Measurements from ENCODE around the gene LRP8.
"Not testable (repeated sequence)": the region's sequence is repeated elsewhere in the genome, so short reads cannot be mapped to it uniquely, and the experiment has no call there.

The LRP8 gene

DNA sequence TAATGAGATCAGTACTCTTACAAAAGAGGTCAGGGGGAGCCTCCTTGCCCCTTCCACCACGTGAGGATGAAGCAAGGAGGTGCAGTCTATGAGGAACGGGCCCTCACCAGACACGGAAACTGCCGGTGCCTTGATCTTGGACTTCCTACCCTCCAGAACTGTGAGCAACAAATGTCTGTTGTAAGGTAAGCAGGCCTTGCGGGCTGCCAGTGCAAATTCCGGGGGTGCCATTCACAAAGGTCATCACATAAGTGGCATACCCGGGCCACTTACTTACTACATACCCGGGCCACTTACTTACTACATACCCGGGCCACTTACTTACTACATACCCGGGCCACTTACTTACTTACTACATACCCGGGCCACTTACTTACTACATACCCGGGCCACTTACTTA, 44.7 kb downstream of the LRP8 start:
- not testable (repeated sequence) for DNase-seq (ENCODE audit: low read depth in 2 of 2)

DNA sequence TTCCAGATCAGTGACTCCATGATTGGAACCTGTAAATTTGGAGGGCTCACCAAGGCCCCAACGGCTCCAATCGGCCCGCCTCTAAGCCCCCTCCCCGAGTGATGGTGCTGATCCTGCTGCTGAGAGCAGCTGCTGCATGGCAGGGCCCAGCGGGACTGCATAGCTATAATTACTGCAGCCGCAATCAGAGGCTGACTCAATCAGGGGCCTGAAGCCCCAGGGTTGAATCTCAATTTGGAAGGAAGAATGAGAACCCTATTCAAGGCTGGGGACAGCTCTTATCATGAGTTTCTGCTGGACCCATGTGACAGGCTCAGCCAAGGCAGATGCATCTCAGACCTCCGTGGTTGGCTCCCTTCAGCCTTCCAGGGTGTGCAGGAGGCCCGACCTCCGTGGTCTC, 46.7 kb downstream of the LRP8 start:
- no peak for DNase-seq (ENCODE audit: low read depth in 2 of 2)

DNA sequence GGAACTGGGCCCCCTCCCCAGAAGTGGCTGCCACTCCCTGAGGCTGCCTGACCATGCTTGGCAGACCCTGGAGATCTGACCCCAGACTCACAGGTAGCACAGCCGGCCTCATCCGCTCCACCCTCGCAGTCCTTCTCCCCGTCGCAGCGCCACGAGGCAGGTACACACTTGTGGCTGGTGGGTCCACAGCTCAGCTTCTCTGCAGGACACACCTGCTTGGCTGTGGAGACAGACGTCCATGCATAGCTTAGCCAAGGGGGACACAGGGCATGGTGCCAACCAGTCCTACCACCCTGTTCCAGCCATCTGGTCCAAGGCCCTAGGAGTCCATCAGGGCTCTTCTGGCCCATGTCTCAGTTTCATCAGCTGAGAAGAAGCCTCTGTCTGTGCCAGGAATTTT, 47.4 kb downstream of the LRP8 start:
- no peak for DNase-seq (ENCODE audit: low read depth in 2 of 2)

DNA sequence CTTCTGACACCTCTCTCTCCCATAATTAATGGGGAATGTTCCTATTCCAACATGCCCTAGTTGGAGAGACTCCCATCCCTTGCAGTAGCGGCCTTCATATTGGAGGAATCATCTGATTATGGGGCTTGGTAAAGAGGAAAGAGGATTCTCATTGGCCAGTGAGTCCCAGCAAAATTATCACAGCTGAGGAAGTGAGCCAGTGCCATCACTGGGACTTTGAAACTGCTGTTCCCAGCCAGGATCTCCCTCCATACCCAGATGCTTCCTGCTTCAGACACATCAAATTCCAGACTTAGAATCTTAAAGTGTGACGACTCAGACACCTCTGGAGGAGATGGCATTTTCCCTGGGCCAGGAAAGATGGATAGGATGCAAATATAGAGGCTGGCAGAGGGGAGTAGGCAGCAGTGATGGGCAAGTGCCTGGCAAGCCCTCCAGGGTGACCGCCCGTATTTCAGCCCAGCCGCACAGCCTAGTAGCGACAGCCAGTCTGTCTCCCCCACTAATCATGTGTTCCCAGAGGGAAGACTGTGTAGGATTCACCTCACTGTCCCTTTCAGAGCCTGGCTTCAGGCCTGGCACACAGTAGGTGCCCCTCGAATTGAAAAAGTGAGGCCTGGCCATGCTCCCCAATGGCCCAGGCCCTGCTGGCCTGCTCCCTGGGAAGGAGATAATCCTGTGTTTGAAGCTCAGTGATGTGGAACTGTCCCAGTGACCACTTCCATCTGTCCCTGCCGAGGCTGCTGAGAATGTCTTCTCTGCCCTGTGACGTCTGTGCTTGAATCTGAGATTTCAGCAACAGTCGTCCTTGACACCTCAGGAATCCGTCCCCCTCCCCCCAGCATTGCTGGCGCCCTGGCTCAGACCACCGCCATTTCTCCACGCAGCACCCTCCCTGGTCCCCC, 48.3 kb downstream of the LRP8 start:
- DNase-seq (ENCODE audit: low read depth in 2 of 2) = no peak

DNA sequence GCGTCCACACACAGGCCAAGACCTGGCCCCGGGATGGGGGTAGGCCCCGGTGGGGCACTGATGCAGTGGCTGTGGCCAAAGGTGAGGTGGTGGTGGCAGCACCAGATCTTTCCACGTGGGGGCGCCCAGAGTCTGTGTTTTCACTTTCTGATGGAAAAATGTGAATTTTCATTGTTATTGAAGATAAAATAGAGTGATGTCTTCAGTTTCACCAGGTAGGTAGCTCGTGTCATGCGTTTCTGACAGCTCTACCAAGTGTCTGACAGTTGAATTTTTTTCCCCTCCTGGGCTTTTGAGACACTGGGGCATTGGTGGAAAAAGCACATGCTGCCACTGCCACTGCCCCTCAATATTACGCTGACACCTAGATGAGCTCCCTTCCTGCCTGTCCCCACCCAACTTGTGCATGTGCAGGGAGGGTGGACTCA, 49.6 kb downstream of the LRP8 start:
- peak; percentile 49 to 63 for DNase-seq (ENCODE audit: low read depth in 2 of 2)

DNA sequence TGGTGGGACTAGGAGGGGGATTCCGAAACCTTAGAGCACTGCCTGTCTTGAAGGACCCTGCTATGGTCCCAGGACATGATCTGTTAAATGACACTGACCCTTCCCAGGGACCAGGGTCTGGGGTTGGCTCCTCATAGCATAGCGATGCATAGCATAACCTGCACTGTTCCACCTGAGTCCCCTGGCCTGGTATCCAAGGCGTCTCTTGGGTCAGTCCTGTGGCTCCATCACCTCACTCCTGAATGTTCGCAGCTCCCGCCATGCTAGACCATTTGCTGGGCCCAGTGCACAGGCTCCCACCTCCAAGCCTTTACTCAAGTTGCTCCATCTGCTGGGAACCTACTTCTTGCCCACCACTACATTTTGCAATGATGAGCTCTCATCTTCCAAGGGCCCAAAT, 50.5 kb downstream of the LRP8 start:
- no peak for DNase-seq (ENCODE audit: low read depth in 2 of 2)

DNA sequence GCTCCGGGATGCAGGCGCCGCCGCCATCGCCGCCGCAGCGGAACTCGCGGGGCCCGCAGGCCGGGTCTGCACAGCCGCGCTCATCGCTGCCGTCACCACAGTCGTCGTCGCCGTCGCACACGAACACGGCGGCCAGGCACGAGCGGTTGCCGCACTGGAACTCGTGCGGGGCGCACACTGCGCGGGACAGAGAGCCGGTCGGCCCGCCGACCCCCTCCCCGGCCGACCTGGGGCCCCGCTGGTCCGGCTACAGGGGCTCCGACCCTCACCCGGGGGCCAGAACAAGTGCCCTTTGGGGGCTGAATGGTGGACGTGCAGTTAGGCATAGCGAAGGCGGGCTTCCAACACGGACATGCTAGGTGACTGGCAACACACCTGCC, 51.0 kb downstream of the LRP8 start:
- no peak for DNase-seq (ENCODE audit: low read depth in 2 of 2)

DNA sequence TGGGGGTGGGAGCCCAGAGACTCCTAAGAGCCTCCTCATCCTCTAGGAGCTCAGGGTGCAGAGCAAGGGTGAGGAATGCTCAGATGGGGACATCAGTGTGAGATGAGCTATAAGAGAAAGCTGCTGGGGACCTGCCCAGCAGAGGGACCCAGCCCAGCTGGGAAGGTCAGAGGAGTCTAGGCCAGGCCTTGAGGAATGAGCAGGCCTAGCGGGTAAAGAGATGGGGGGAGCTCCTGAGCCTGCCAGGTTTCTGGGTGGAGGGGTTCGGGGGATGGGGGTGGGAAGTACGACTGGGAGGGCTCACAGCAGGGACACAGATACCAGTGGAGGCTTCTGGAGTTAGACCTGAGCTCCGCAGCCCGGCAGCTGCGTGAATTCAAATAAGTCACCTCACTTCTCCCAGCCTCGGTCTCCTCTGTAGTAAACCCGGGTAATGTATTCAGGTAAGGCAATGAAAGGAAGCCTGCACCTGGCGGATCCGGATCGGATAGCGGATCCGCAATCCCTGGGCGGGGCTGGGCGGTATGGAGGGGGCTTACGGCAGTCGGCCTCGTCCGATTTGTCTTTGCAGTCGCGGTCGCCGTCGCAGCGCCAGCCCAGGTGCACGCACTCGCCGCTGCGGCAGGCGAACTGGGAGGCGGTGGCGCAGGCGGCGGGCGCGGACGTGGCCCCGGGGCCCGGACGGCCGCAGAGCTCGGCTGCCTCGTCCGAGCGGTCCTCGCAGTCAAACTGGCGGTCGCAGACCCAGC, 51.5 kb downstream of the LRP8 start:
- DNase-seq (ENCODE audit: low read depth in 2 of 2) = no peak

DNA sequence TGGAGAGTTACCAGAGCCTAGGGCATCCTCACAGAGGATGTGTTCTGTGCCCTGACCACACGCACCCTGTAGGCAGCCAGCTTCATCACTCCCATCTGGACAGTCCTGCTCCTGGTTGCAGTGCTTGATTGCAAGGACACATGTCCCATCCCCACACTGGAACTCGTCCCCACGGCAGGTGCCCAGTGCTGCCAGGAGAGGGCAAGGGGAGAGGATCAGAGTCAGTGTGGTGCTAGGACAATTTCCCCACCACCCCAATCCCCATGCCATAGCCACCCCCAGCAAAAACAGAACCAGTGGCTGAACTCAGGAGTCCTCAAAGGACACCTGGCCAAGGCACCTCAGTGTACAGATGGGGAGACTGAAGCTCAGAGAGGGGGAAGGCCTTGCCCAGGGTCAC, 52.3 kb downstream of the LRP8 start:
- DNase-seq (ENCODE audit: low read depth in 2 of 2) = no peak

DNA sequence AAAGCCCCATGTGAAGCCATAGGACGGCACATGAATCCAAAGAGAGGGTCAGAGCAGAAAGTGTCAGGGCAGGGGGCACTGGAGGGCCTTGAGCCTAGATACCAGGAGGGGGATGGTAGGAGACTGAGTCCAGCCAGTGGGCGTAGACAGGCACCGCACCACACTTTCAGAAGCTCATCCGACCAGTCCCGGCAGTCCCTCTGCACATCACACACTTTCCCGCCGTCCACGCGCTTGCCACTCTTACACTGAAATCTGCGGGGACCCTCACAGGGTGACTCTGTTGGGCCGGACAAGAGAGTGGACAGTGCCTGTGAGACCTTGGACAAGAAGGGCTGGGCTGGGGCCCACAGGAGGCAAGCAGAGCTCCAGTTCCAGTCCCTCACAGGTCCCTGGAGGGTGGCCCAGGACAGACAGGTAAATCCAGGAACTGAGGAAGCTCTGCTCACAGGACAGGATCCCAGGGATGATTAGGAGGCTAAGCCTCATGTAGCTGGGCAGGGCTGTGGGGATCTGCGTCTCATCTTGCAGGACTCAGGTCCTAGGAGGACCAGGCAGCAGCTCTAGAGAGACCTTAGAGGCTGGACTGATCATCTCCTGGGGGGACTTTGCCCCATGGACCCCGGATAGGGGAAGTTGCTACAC, 53.2 kb downstream of the LRP8 start:
- no peak for DNase-seq (ENCODE audit: low read depth in 2 of 2)

DNA sequence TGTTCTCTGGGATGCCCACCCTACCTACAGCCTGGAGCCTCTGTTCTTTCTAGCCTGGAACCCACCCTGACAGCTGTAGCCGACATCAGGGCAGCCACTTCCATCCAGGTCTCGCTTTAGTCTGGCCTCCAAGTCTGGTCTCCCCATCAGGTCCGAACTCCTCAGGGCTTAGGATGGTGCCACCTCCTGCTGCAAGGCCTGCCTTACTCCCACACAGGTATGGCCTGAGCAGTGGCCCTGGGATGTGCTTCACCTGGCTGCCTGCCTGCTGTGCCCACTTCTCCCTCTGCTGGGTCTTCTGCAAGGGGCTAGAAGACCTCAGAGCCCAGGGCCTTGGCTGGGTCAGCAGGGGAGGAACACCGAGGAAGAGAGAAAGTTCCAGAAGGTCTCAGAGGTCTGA, 53.8 kb downstream of the LRP8 start:
- no peak for DNase-seq (ENCODE audit: low read depth in 2 of 2)

DNA sequence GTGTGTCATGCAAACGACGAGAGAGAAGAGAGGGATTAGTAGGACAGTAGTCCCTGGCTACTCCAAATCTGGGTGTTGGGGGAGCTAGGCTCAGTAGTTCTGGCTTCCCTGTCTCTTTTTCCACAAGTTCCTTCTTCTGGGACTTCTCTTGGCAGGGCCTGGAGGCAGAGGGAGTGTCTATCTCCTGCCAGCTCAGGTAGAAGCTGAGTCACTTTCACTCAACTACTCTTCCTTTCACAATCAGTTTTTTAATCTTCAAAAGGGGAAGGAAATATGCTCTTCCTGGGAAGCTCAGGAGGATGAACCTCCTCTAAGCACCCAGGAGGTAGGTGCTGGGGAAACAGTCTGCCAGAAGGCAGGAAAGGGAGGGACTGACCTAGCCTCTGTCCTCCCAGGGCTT, 54.3 kb downstream of the LRP8 start:
- DNase-seq (ENCODE audit: low read depth in 2 of 2) = no peak

DNA sequence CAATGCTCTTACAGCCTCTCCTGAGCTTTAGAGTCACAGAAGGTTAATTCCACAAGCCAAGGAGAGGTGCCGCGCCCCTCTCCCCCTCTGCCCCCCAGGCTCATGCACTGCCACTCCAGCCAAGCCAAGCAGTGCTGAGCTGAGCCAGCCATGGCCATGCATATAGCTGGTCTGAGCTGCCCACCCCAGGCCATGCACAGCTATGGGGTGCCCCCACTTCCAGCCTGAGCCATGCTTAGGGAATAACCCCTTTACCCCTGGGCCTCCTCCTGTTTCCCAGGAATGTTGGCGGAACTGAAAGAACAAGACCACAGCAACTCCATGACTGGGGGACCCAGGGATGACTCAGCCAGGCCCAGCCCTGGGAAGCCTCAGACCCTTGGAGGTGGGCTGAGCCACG, 55.5 kb downstream of the LRP8 start:
- DNase-seq (ENCODE audit: low read depth in 2 of 2) = no peak

DNA sequence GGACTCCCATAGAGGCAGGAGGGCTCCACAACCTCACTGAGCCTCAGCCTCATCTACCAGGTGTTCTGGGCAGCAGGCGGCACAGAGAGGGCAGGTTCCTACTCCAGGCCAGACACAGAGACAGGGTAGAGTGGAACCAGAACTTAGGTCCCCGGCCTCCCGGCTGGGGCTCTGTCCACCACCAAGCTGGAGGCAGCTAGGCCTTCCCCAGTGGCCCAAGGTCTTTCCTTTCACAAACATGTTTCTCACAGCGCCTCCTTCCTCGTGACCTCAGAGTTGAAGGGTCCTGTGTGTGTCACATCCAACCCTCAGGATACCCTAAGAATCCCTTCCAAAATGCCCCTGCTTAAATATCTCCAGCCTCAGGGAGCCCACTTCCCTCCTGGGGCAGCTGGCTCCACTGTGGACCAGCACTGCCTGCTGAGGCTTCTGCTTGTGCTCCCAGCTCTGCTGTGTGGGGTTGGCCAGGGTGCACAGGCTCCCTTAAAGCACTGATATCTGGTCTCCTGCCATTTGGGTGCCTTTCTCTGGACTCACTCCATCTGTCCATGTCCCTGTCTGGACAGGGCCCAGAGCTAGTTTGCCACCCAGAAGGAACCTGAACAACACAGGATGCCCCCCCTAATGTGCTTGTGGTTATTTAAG, 56.3 kb downstream of the LRP8 start:
- DNase-seq (ENCODE audit: low read depth in 2 of 2) = no peak

DNA sequence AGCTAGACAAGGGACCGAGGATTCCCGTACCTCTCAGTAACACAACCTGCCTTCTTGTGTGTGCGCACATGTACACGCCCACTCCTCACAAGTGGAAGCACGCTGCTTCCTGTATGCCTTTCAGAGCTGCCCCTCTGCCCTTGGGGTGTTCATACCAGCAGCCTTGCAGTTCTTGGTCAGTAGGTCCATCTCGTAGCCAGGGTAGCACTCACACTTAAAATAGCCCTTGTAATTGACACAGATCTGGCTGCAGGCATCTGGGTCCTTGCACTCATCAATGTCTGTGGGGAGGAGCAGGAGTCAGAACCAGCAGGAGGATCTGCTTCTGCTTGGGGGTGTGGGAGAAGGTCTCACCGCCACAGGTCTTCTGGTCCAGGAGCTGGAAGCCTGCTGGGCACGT, 57.0 kb downstream of the LRP8 start:
- no peak for DNase-seq (ENCODE audit: low read depth in 2 of 2)

DNA sequence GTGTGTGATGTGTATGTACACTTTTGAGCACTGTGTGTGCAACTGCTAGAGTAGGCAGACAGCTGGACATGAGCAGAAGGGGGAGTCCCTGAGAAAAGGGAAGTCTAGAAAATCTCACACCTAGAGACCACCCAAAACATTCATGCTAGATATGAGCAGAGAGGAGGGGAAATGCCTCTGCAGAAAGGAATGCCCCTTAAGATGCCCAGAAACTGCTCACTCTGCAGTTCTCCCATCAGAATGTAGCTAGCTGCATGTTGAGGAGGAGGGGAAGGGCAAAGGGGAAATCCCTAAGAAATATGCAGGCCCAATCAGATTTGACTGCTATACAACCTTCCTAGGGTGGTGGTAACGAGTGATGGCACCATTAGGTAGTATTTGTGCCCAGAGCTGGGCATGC, 57.8 kb downstream of the LRP8 start:
- no peak for DNase-seq (ENCODE audit: low read depth in 2 of 2)

DNA sequence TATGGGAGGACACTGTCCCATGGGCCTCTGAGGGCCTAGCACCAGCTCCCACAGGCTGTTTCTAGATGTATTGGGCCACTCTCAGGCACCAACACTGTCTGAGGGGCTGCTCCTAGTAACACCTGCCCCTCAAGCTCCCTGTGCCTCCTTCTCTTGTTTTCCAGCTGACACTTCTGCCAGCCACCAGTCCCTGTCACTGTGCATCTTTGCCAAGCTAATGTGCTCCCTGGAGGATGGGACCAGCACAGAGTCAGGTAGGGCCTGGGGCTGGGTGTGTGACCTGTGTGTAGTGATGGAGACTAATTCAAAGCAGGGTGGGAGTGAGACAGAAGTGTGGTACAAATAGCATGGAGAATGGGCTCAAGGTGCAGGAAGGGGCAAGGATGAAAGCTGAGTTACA, 60.1 kb downstream of the LRP8 start:
- DNase-seq (ENCODE audit: low read depth in 2 of 2) = no peak

DNA sequence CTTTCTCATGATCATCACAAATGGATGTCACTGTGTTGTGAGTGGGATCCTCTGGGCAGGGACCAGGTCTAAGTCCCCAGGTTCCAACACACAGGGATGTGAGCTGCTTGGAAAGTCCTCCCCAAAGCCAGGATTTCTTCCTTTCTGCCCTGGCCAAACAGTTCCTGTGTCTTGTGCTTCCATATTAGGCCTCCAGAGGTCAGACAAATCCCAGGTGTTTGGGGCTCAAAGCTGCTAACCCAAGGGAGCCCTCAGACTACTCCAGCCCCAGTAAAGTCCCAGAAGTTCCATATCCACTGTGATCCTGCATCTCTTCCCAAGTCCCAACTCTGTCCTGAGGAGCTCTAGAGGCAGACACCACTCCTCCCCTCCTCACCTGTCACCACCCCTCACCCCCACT, 61.8 kb downstream of the LRP8 start:
- DNase-seq (ENCODE audit: low read depth in 2 of 2) = no peak

DNA sequence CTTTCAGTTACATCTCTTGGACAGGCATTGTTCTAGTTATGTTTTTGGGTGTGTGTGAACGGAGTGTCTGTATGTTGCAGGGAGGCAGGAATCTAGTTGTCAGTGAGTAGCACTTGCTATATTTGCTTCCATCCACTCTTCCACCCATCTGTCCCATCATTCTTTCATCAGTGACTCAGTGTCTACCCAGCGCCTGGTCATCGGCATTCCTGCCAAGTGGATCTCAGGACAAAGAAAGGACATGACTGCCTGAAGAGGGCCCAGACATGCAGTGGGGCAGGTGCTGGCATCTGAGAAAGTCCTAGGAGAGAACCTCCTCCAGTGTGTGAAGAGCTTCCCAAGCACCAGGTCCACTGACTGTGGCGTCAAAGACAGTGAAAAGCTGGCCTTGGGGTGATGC, 62.3 kb downstream of the LRP8 start:
- no peak for DNase-seq (ENCODE audit: low read depth in 2 of 2)

DNA sequence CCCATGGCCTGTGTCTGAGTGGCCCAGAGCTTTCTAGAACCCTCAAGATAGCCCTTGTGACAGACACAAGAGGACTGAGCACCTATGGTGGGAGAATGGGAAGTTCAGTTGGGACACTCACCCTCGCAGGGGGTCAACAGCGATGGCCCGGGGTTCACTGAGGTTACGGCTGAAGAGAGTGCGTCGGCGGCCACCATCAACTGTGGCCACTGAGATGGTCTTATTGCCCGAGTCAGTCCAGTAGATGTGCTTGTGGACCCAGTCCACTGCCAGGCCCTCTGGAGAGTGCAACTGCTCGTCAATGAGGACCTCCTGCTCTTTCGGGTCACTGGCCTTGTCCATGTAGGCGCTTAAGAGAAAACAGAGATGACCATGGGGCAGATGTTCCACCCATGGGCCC, 63.8 kb downstream of the LRP8 start:
- no peak for DNase-seq (ENCODE audit: low read depth in 2 of 2)

DNA sequence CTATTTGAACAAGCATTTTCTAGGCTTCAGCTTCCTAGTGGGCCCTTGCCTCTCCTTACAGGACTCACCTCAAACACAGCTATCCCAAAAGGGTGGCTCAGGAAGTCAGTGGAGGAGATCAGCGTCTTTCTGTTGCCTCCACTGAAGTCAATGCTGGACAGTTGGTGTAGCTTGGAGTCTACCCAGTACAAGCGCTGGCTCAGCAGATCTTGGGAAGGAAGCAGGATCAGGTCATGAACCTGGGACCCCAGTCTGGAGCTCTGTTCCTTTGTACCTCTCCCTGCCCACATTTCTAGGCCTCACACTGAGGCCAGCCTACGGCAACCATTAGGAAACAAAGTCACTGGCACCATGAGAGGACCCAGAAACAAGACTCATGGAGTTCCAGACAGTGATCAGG, 65.9 kb downstream of the LRP8 start:
- no peak for DNase-seq (ENCODE audit: low read depth in 2 of 2)

DNA sequence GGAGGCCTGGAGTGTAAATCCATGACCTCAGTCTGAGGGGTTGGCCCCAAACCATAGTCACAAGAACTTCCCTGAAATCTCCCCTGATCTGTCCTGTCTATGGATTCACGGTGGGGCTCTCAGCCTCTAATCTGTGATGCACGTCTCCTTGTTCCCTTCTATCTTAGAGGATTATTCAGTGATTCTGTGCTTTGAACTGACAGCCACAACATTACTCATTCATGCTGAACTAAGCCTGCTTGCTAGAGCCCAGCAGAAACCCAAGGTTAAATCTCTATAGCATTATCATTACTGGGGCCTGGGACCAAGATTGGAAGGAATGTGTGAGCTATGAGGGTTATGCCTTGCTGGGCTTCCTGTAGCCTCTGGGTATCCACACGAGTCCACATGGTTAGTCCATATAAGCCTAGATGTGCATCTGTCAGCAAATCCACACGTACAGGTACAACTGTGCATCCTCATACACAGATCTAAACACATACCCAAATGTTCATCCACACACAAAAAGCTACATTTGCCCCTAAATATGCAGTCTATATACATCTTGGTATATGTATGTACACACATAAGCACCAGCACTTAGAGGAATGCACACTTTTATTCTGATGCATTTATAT, 67.1 kb downstream of the LRP8 start:
- DNase-seq (ENCODE audit: low read depth in 2 of 2) = no peak

All from stimulated activated CD4-positive, alpha-beta T cell treated with anti-CD3 and anti-CD28 coated beads, Interleukin-1b, Interleukin-23, amount 100 ng/mL, for 1 hour (primary cell).